Measurements from ENCODE around the gene ACY1. TPM values are rescaled to one million over a fixed set of nuclear protein-coding genes. Genes with fewer than 3 reads are reported as not detected.
A peak's percentile ranks its signal among the peaks of the same experiment; 100 is the strongest.

Gene ACY1
- total RNA-seq, 4 donors from 2014 or later = 34.0 to 57.7 (median 52.1) TPM

DNA sequence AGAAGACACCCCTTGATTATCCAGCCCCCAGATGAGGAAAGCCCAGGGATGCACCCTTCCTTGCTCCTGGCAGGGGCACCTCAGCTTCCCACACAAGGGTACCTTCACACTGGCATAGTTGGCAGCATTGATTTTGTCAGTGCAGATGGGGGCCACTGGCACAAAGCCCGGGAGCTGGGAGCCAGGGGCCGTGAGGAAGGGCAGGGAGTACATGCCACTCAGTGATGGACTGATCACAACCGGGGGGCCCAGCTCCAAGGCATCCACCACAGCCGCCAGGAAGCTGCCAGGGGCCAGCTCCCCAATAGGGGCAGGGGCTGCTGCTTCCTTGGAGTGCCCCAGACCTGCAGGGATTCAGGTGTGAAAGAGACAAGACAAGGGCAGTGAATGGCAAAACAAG lies 13.5 kb upstream of the ACY1 start:
- no peak for ATAC-seq (ENCODE audit: low FRiP score)
- TF ChIP-seq, protein P1, sequence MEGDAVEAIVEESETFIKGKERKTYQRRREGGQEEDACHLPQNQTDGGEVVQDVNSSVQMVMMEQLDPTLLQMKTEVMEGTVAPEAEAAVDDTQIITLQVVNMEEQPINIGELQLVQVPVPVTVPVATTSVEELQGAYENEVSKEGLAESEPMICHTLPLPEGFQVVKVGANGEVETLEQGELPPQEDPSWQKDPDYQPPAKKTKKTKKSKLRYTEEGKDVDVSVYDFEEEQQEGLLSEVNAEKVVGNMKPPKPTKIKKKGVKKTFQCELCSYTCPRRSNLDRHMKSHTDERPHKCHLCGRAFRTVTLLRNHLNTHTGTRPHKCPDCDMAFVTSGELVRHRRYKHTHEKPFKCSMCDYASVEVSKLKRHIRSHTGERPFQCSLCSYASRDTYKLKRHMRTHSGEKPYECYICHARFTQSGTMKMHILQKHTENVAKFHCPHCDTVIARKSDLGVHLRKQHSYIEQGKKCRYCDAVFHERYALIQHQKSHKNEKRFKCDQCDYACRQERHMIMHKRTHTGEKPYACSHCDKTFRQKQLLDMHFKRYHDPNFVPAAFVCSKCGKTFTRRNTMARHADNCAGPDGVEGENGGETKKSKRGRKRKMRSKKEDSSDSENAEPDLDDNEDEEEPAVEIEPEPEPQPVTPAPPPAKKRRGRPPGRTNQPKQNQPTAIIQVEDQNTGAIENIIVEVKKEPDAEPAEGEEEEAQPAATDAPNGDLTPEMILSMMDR (IDR thresholded peaks at IDR 0.05) = no peak
- no peak for DNase-seq (ENCODE audit: low spot score)

DNA sequence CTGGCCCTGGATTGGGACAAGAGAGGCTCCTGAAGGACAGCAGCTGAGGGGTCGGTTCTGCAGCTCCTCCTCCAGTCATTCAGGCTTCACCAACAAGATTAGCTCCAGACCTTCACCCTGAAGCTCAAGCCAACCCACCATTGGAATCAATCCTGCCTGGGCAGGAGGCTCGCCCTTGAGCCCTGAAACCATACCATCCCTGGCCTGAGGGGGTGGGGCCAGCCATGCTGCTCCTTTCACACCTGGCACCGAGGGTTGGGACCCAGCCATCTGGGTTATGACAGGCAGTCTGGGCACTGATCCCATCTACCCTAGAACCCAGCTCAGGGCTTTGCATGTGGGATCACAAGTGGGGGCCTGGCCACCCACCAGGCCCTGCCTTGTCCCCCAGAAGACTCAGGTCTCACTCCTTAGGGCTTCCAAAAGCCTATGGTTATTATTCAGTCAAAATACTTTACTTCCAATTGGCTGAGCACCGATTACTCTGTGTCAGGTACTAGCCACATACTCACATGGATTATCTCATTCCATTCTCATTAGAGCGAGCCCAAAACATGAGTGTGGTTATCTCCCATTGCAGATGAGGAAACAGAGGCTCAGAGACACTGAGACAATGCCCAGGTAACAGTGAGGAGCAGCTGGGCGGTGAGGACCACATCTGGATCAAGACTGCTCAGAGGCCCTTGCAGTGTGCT lies 12.6 kb upstream of the ACY1 start:
- TF ChIP-seq, protein P1 (IDR thresholded peaks at IDR 0.05) = no peak
- ATAC-seq (ENCODE audit: low FRiP score) (no peak), DNase-seq (ENCODE audit: low spot score) (no peak)

DNA sequence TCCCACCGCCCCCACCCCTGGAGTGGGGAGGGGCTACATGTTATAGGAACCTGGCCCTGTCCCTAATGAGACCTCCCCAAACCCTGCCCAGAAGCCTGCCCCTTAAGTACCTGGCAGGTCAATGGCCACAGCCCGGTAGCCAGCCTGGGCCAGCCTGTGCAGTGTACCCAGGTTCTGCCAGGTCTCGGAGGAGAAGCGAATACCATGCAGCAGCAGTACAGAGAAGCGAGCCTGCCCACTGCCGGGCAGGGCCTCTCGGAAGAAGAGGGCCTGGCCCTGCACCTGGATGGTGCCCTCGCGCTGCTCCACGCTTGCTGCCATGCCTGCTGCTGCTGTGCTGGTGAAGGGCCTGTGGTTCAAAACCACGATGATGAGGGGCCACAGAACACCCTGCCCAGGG lies 12.0 kb upstream of the ACY1 start:
- ATAC-seq (ENCODE audit: low FRiP score) (no peak), DNase-seq (ENCODE audit: low spot score) (no peak)
- TF ChIP-seq, protein P1 (IDR thresholded peaks at IDR 0.05) = no peak

DNA sequence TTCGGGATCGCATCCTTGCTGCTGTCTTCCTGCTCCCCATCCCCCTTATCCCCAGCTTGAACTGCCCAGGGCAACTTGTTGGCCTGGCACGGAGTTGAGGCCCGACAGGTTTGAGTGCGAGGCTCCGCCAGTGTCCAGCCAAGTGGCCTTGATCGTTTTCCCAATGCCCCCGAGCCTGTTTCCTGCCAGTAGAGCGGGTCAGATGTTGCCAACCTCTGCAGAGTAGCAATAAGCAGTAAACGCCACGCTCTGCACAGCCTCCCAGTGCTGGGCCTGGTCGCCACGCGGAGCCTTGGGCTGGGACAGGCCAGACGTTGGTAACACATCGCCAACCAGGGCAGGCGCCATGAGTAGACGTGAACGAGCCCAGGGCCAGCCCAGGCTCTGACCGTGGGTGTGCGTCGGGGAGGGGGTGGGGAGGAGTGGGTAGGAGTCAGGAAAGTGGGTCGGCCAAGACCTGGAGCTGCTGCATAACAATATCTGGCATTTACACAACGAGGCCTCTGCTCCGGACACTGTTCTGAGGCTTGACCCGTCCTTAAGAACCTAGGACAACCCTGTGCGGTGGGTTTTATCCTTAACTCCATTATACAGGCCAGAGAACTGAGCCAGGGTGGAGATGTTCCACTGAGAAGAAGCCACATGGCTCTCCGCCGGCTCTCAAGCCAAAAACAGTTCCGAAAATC lies 8.9 kb upstream of the ACY1 start:
- DNase-seq (ENCODE audit: low spot score) = no peak

DNA sequence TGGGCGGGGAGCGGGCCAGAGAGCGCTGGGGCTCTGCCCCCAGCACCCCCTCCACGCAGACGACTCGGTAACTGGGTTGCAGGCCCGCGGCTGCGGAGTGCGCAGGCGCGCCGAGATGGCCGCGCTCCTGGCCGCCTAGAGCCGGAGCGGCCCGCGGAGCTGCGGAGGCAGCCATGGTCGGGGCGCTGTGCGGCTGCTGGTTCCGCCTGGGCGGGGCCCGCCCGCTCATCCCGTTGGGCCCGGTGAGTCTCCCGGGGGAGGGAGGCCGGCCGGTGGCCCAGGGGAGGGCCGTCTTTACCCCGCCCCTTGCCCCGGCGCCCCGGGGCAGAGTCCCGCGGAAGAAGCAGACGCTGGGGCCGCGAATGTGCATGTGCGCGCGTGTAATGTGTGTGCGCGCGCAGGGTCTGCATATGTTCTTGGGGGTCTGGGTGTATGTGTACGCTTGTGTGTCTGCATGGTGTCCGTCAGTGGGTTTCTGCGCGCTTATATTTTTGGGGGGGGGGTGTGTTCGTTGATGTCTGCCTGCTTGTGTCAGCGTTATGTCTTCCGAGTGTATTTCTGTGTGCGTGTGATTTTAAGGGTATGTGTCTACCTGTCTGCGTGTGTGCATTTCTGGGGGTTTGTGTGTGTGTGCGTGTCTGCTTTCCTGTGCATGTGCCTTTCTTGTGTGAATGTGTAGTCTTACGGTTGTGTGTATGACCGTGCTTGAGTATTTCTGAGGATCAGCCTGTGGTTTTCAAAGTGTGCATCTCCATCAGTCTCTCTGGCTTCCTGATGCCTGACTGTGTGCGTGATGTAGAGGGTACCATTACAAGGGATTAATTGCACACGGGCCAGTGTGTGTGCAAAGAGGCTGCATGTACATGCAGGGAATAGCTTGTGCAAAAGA lies 8.1 kb upstream of the ACY1 start, which contains the start of gene ABHD14A:
Gene ABHD14A (plus strand): TSS at position 102 of the 889 bp plus-strand sequence. CDS start 72 bp downstream, at position 174.
- DNase-seq (ENCODE audit: low spot score) = no peak
- TF ChIP-seq, protein P1 (IDR thresholded peaks at IDR 0.05) = no peak
- peak; percentile 76 for ATAC-seq (ENCODE audit: low FRiP score)

More for the DNA sequence above, 8.9 kb upstream of the ACY1 start:
- ATAC-seq (ENCODE audit: low FRiP score) = peak; percentile 17
- TF ChIP-seq, protein P1 (IDR thresholded peaks at IDR 0.05) = no peak

DNA sequence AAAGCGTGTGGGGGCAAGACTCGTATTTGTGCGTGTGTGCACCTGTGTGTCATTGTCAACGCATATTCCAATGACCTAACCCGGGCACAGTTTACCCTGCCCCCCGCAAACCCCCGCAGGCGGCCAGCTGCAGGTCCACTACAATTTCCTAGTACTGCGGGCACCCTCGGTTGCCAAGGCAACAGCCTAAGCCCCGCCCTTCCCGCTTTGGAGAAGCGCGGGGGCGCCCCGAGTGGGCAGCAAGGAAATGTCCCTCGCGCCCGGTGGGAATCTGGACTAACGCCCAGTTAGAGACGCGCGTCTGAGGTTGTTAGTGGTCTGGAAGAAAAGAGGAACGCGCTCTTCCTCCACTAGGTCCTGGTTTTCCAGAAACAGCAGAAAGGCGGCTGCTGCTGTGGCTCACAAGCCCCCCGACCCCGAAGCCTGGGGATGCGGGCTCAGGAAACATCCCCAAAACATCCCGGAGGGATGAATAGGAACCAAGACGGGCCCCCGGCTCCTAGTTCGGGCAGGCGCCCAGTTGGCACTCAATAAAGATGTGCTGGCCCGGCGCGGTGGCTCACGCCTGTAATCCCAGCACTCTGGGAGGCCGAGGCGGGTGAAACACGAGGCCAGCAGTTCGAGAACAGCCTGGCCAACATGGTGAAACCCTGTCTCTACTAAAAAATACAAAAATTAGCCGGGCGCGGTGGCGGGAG lies 7.3 kb upstream of the ACY1 start:
- DNase-seq (ENCODE audit: low spot score) (peak; percentile 72), ATAC-seq (ENCODE audit: low FRiP score) (no peak)
- TF ChIP-seq, protein P1 (IDR thresholded peaks at IDR 0.05) = no peak
